ENCODE data around the gene PDE4D. TPM values are rescaled to one million over a fixed set of nuclear protein-coding genes. Genes with fewer than 3 reads are reported as not detected.

Gene PDE4D
- total RNA-seq, 2 experiments from 2014 or later, result 164 to 175 TPM

DNA sequence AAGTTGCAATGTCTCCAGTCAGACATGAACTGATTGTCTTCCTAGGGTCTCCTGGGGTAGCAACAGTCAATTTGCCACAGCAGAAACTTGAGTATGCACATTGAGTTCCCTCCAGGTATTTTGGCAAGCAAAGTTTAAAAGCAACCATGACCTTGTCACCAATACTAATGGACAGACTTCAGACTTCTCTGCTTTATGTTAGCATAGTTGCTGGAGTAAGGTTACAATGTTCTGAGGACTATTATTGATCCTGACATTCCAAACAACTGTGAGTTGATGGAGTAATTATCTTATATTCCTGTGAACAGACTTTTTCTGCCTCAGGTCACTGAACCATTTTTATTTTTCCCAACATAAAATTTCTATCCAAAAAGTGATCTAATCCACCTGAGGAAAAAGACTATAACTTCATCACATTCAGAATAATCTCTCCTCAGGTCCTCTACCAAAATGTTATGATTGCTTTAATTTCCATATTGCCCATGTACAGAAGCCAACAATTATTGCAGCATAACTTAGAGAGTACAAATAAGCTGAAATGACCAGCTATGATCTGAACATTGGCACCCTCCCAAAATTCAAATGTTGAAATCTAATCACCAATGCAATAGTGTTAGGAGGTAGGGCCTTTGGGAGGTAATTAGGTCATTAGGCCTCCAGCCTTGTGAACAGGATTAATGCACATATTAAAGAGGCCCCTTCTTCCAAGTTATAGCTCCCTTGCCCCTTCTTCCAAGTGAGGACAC is 228.3 kb downstream of the PDE4D start:
- Mint-ChIP-seq H3K4me1 (ENCODE audit: low read depth) (no peaks in the 10 kb centered on the region), H3K4me3 (no peak overlapping the region), H3K27ac (no peak overlapping the region), H3K9me3 (no peaks in the 10 kb centered on the region), H3K36me3 (ENCODE audit: low read depth) (no peaks in the 10 kb centered on the region), H3K27me3 (no peaks in the 10 kb centered on the region)
- intact Hi-C loops (cut with DNase I, micrococcal nuclease), result no loop called here
- no peak overlapping the region for H3K27ac ChIP-seq (ENCODE audit: low read depth in 1 of 2, low read length in 2 of 2)
- no peaks in the 10 kb centered on the region for H3K4me1 ChIP-seq (ENCODE audit: insufficient read depth, low read length)
- POLR2A ChIA-PET, result no interaction called here
- no peaks in the 10 kb centered on the region for H3K27me3 ChIP-seq (ENCODE audit: control insufficient read depth in 1 of 2, insufficient read depth in 2 of 2, low read length in 2 of 2)
- DNase-seq (no peak), ATAC-seq (ENCODE audit: poor library complexity) (no peak)
- CTCF ChIA-PET, result no interaction called here
- no peaks in the 10 kb centered on the region for H3K9me3 ChIP-seq (ENCODE audit: control insufficient read depth in 1 of 2, insufficient read depth in 1 of 2, low read length in 2 of 2)
- H3K4me3 ChIP-seq (ENCODE audit: low read length), result no peak overlapping the region
- TF ChIP-seq, protein P1, sequence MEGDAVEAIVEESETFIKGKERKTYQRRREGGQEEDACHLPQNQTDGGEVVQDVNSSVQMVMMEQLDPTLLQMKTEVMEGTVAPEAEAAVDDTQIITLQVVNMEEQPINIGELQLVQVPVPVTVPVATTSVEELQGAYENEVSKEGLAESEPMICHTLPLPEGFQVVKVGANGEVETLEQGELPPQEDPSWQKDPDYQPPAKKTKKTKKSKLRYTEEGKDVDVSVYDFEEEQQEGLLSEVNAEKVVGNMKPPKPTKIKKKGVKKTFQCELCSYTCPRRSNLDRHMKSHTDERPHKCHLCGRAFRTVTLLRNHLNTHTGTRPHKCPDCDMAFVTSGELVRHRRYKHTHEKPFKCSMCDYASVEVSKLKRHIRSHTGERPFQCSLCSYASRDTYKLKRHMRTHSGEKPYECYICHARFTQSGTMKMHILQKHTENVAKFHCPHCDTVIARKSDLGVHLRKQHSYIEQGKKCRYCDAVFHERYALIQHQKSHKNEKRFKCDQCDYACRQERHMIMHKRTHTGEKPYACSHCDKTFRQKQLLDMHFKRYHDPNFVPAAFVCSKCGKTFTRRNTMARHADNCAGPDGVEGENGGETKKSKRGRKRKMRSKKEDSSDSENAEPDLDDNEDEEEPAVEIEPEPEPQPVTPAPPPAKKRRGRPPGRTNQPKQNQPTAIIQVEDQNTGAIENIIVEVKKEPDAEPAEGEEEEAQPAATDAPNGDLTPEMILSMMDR (IDR thresholded peaks at IDR 0.05), result no peak
- no peaks in the 10 kb centered on the region for H3K36me3 ChIP-seq (ENCODE audit: insufficient read depth, low read length)

DNA sequence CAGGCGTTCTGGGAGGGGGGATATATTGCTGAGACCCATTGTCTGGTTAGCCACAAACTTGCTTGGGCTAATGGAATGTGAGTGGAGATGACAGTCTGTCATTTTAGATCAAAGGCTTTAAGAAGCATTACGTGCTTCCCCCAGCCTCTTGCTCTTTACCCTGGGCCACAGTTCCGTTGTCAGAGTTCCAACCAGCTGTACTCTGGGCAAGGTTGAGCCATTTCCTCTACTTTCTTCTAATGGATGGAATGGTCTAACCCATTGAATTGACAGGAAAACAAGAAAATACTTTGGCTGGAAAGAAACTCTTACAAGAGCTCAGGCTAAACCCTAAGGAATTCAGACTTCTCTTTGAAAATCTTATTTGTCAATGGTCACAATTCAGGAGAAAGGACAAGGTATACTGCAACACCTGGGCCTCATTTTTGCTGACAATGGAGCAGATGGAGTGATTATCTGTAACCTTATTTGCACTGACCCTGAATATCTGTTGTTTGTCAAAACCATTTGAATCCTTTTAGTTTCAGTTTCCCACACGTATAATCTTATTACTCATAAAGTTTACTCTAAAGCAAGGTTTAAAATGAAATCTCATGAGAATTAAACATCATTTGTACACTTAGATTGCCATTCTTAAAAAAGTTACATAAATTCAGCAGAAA is 231.4 kb downstream of the PDE4D start:
- POLR2A ChIA-PET, result no interaction called here
- no peak overlapping the region for H3K4me3 Mint-ChIP-seq
- no peaks in the 10 kb centered on the region for H3K36me3 Mint-ChIP-seq (ENCODE audit: low read depth)
- TF ChIP-seq, protein P1 (IDR thresholded peaks at IDR 0.05), result no peak
- no peaks in the 10 kb centered on the region for H3K27me3 Mint-ChIP-seq
- H3K4me1 Mint-ChIP-seq (ENCODE audit: low read depth), result no peaks in the 10 kb centered on the region
- no peak overlapping the region for H3K27ac Mint-ChIP-seq
- CTCF ChIA-PET, result interaction anchor here (2.3 kb wide), 1 partner anchor 11 kb away, joined by 6 read pairs; no protein-coding TSS in a partner anchor
- no peak overlapping the region for H3K27ac ChIP-seq (ENCODE audit: low read depth in 1 of 2, low read length in 2 of 2)
- no peak overlapping the region for H3K4me3 ChIP-seq (ENCODE audit: low read length)
- no peaks in the 10 kb centered on the region for H3K9me3 ChIP-seq (ENCODE audit: control insufficient read depth in 1 of 2, insufficient read depth in 1 of 2, low read length in 2 of 2)
- intact Hi-C loops (cut with DNase I, micrococcal nuclease), result no loop called here
- H3K4me1 ChIP-seq (ENCODE audit: insufficient read depth, low read length), result no peaks in the 10 kb centered on the region
- no peaks in the 10 kb centered on the region for H3K9me3 Mint-ChIP-seq
- DNase-seq (no peak), ATAC-seq (ENCODE audit: poor library complexity) (no peak)
- no peaks in the 10 kb centered on the region for H3K27me3 ChIP-seq (ENCODE audit: control insufficient read depth in 1 of 2, insufficient read depth in 2 of 2, low read length in 2 of 2)
- no peaks in the 10 kb centered on the region for H3K36me3 ChIP-seq (ENCODE audit: insufficient read depth, low read length)

DNA sequence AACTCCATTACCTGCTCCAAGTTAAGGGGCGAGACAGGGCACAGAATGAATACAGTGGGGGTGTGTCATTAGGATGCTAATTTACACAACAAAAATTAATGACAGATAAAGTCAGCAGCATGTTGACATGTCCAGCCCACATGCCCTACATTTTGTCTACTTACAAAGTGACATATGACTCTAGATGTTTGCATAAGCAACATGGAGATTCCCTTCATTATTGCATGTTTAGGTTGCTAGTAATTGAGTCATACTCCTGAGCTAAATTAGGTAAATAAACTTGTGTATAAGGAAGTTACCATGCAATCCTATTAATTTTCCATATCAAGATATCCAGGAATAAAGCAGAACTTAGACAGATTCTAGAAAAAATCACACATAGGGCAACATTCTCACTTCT is 232.2 kb downstream of the PDE4D start:
- ChIA-PET POLR2A (no interaction called here), CTCF (no interaction called here)
- TF ChIP-seq, protein P1 (IDR thresholded peaks at IDR 0.05), result no peak
- H3K4me1 Mint-ChIP-seq (ENCODE audit: low read depth), result no peaks in the 10 kb centered on the region
- no peaks in the 10 kb centered on the region for H3K9me3 Mint-ChIP-seq
- Histone ChIP-seq H3K4me1 (ENCODE audit: insufficient read depth, low read length) (no peaks in the 10 kb centered on the region), H3K9me3 (ENCODE audit: control insufficient read depth in 1 of 2, insufficient read depth in 1 of 2, low read length in 2 of 2) (no peaks in the 10 kb centered on the region), H3K36me3 (ENCODE audit: insufficient read depth, low read length) (no peaks in the 10 kb centered on the region), H3K27ac (ENCODE audit: low read depth in 1 of 2, low read length in 2 of 2) (no peak overlapping the region), H3K4me3 (ENCODE audit: low read length) (no peak overlapping the region), H3K27me3 (ENCODE audit: control insufficient read depth in 1 of 2, insufficient read depth in 2 of 2, low read length in 2 of 2) (no peaks in the 10 kb centered on the region)
- no peak overlapping the region for H3K27ac Mint-ChIP-seq
- no peaks in the 10 kb centered on the region for H3K36me3 Mint-ChIP-seq (ENCODE audit: low read depth)
- no peak overlapping the region for H3K4me3 Mint-ChIP-seq
- H3K27me3 Mint-ChIP-seq, result no peaks in the 10 kb centered on the region
- intact Hi-C loops (cut with DNase I, micrococcal nuclease), result no loop called here
- ATAC-seq (ENCODE audit: poor library complexity) (no peak), DNase-seq (no peak)
